ENCODE measurements around the gene COL21A1. TPM values are rescaled to one million over a fixed set of nuclear protein-coding genes. Genes with fewer than 3 reads are reported as not detected.

Gene COL21A1
- total RNA-seq, 1 donor from 2014 or later, result 1.3 TPM

- DNase-seq (ENCODE audit: low spot score), result no peak
These were observed 196.2 kb downstream of the COL21A1 start for GRCh38 chr6:56051202-56051598.

GRCh38 chr6:56050530-56051201, 196.7 kb downstream of the COL21A1 start:
- no peak for DNase-seq (ENCODE audit: low spot score)

GRCh38 chr6:56048601-56049000, 198.8 kb downstream of the COL21A1 start:
- DNase-seq (ENCODE audit: low spot score), result no peak

GRCh38 chr6:56047931-56048540, 199.3 kb downstream of the COL21A1 start:
- DNase-seq (ENCODE audit: low spot score), result no peak

GRCh38 chr6:56046576-56046975, 200.8 kb downstream of the COL21A1 start:
- no peak for DNase-seq (ENCODE audit: low spot score)

- no peak for DNase-seq (ENCODE audit: low spot score)
These were observed 203.6 kb downstream of the COL21A1 start for GRCh38 chr6:56043761-56044160.

GRCh38 chr6:56043076-56043475, 204.3 kb downstream of the COL21A1 start:
- no peak for DNase-seq (ENCODE audit: low spot score)

- DNase-seq (ENCODE audit: low spot score), result no peak
These were observed 205.8 kb downstream of the COL21A1 start for GRCh38 chr6:56041591-56041990.

- no peak for DNase-seq (ENCODE audit: low spot score)
These were observed 206.5 kb downstream of the COL21A1 start for GRCh38 chr6:56040889-56041301.

- no peak for DNase-seq (ENCODE audit: low spot score)
These were observed 207.2 kb downstream of the COL21A1 start for GRCh38 chr6:56040223-56040622.

- no peak for DNase-seq (ENCODE audit: low spot score)
These were observed 208.6 kb downstream of the COL21A1 start for GRCh38 chr6:56038764-56039163.

GRCh38 chr6:56037601-56038000, 209.8 kb downstream of the COL21A1 start:
- DNase-seq (ENCODE audit: low spot score), result no peak

GRCh38 chr6:56036916-56037600, 210.3 kb downstream of the COL21A1 start:
- DNase-seq (ENCODE audit: low spot score), result no peak

- no peak for DNase-seq (ENCODE audit: low spot score)
These were observed 214.0 kb downstream of the COL21A1 start for GRCh38 chr6:56033401-56033800.

GRCh38 chr6:56032715-56033260, 214.6 kb downstream of the COL21A1 start:
- DNase-seq (ENCODE audit: low spot score), result no peak

- DNase-seq (ENCODE audit: low spot score), result no peak
These were observed 219.5 kb downstream of the COL21A1 start for GRCh38 chr6:56027865-56028264.

- no peak for DNase-seq (ENCODE audit: low spot score)
These were observed 220.8 kb downstream of the COL21A1 start for GRCh38 chr6:56026455-56027180.

- no peak for DNase-seq (ENCODE audit: low spot score)
These were observed 221.6 kb downstream of the COL21A1 start for GRCh38 chr6:56025795-56026194.

GRCh38 chr6:56024931-56025330, 222.4 kb downstream of the COL21A1 start:
- no peak for DNase-seq (ENCODE audit: low spot score)

- no peak for DNase-seq (ENCODE audit: low spot score)
These were observed 223.6 kb downstream of the COL21A1 start for GRCh38 chr6:56023829-56024228.

GRCh38 chr6:56022678-56023077, 224.7 kb downstream of the COL21A1 start:
- no peak for DNase-seq (ENCODE audit: low spot score)

GRCh38 chr6:56021943-56022342, 225.4 kb downstream of the COL21A1 start:
- no peak for DNase-seq (ENCODE audit: low spot score)
